Measurements from ENCODE around the gene SRSF4. TPM values are rescaled to one million over a fixed set of nuclear protein-coding genes. Genes with fewer than 3 reads are reported as not detected.

The SRSF4 gene
- total and polyA plus RNA-seq, 2 experiments from 2014 or later, result 53.2 to 71.4 TPM

GRCh38 chr1:29202053-29202452 is 20.4 kb upstream of the SRSF4 start:
- peak overlapping the region; percentile 25 for H2AFZ ChIP-seq
- no peaks in the 10 kb centered on the region for H3K79me2 ChIP-seq
- WGBS (ENCODE audit: low lambda C conversion rate, missing lambda C conversion rate), result 60% methylated on average over 1 of the region's 1 CpG
- TF ChIP-seq EZH2 (IDR thresholded peaks at IDR 0.05; ENCODE audit: borderline replicate concordance), result no peak
- TF ChIP-seq, protein P1, sequence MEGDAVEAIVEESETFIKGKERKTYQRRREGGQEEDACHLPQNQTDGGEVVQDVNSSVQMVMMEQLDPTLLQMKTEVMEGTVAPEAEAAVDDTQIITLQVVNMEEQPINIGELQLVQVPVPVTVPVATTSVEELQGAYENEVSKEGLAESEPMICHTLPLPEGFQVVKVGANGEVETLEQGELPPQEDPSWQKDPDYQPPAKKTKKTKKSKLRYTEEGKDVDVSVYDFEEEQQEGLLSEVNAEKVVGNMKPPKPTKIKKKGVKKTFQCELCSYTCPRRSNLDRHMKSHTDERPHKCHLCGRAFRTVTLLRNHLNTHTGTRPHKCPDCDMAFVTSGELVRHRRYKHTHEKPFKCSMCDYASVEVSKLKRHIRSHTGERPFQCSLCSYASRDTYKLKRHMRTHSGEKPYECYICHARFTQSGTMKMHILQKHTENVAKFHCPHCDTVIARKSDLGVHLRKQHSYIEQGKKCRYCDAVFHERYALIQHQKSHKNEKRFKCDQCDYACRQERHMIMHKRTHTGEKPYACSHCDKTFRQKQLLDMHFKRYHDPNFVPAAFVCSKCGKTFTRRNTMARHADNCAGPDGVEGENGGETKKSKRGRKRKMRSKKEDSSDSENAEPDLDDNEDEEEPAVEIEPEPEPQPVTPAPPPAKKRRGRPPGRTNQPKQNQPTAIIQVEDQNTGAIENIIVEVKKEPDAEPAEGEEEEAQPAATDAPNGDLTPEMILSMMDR (IDR thresholded peaks at IDR 0.05; ENCODE audit: poor library complexity), result no peak
- TF ChIP-seq EZH2phosphoT487 (IDR thresholded peaks at IDR 0.05; ENCODE audit: low read depth, severe bottlenecking, unreplicated experiment), result no peak
- no peaks in the 10 kb centered on the region for H3K36me3 ChIP-seq (replicated peaks; ENCODE audit: insufficient read depth, low read depth)
- H3K9me3 ChIP-seq (ENCODE audit: low read depth), result no peaks in the 10 kb centered on the region
- peak overlapping the region; percentile 91 for H3K27ac ChIP-seq
- H3K4me1 ChIP-seq (ENCODE audit: insufficient read depth), result peaks cover 13% of the 10 kb centered on the region
- H4K20me1 ChIP-seq (ENCODE audit: insufficient read depth, poor library complexity, severe bottlenecking), result no peaks in the 10 kb centered on the region
- no peak for DNase-seq (ENCODE audit: low spot score)
- H3K4me3 ChIP-seq, result no peak overlapping the region
- no peaks in the 10 kb centered on the region for H3K27me3 ChIP-seq
- H3K9me2 ChIP-seq (replicated peaks; ENCODE audit: insufficient read depth), result no peaks in the 10 kb centered on the region
- H3K4me2 ChIP-seq, result no peak overlapping the region

DNA sequence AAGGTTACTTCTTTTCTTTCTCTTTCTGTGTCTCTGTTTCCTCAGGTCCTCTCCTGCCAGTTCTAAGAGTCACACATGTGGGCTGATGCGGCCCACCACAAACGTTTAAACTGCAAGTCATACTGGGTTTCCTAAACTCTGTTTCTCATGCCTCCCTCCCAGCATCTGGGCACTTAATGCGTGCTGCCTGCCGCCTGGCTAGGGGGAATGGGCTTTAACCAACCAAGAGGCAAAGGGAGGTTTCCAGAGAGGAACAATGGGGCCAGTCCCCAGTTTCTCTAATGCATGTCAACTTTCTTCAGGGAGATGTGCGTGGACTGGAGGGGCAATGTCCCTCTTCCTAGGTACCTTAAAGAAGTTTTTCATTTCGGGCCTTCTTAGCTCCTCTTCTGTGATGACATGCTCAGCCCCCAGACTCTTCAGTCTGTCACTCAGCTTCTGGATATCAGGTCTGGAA is 19.9 kb upstream of the SRSF4 start:
- H3K4me3 ChIP-seq, result no peak overlapping the region
- H3K4me1 ChIP-seq (ENCODE audit: insufficient read depth), result peaks cover 13% of the 10 kb centered on the region
- H3K27ac ChIP-seq, result peak overlapping the region; percentile 91
- no peaks in the 10 kb centered on the region for H3K36me3 ChIP-seq (replicated peaks; ENCODE audit: insufficient read depth, low read depth)
- H3K4me2 ChIP-seq, result no peak overlapping the region
- H4K20me1 ChIP-seq (ENCODE audit: insufficient read depth, poor library complexity, severe bottlenecking), result no peaks in the 10 kb centered on the region
- H3K79me2 ChIP-seq, result no peaks in the 10 kb centered on the region
- WGBS (ENCODE audit: low lambda C conversion rate, missing lambda C conversion rate), result 81% methylated on average over 6 of the region's 6 CpGs
- H2AFZ ChIP-seq, result no peak overlapping the region
- H3K9me2 ChIP-seq (replicated peaks; ENCODE audit: insufficient read depth), result no peaks in the 10 kb centered on the region
- no peaks in the 10 kb centered on the region for H3K27me3 ChIP-seq
- no peaks in the 10 kb centered on the region for H3K9me3 ChIP-seq (ENCODE audit: low read depth)
- no peak for DNase-seq (ENCODE audit: low spot score)
- TF ChIP-seq EZH2phosphoT487 (IDR thresholded peaks at IDR 0.05; ENCODE audit: low read depth, severe bottlenecking, unreplicated experiment), result no peak
- TF ChIP-seq, protein P1 (IDR thresholded peaks at IDR 0.05; ENCODE audit: poor library complexity), result no peak
- TF ChIP-seq EZH2 (IDR thresholded peaks at IDR 0.05; ENCODE audit: borderline replicate concordance), result no peak

- Histone ChIP-seq H3K27ac (peak overlapping the region; percentile 91), H3K79me2 (no peaks in the 10 kb centered on the region), H3K9me3 (ENCODE audit: low read depth) (no peaks in the 10 kb centered on the region), H3K9me2 (replicated peaks; ENCODE audit: insufficient read depth) (no peaks in the 10 kb centered on the region), H2AFZ (no peak overlapping the region), H3K4me2 (no peak overlapping the region), H4K20me1 (ENCODE audit: insufficient read depth, poor library complexity, severe bottlenecking) (no peaks in the 10 kb centered on the region), H3K4me3 (no peak overlapping the region), H3K4me1 (ENCODE audit: insufficient read depth) (peaks cover 13% of the 10 kb centered on the region), H3K36me3 (replicated peaks; ENCODE audit: insufficient read depth, low read depth) (no peaks in the 10 kb centered on the region), H3K27me3 (no peaks in the 10 kb centered on the region)
- whole genome bisulfite sequencing (ENCODE audit: low lambda C conversion rate, missing lambda C conversion rate), result 83% methylated on average over 5 of the region's 5 CpGs
- TF ChIP-seq, protein P1 (IDR thresholded peaks at IDR 0.05; ENCODE audit: poor library complexity), result no peak
- no peak for TF ChIP-seq EZH2phosphoT487 (IDR thresholded peaks at IDR 0.05; ENCODE audit: low read depth, severe bottlenecking, unreplicated experiment)
- TF ChIP-seq EZH2 (IDR thresholded peaks at IDR 0.05; ENCODE audit: borderline replicate concordance), result no peak
- peak; percentile 27 for DNase-seq (ENCODE audit: low spot score)
Observed at GRCh38 chr1:29200906-29201594, 19.4 kb upstream of the SRSF4 start.

All from hepatocyte (in vitro differentiated cells).